Putamen (tissue), 1 donor: ENCODE data around the gene PXMP4.
A peak's percentile ranks its signal among the peaks of the same experiment; 100 is the strongest.

ENCODE experiments used
- DNase-seq: peaks from one replicate; pipeline ENCODE4 v3.0.0-alpha.2; 2016; ENCODE audit warnings: low spot score

Gene PXMP4

GRCh38 chr20:33668466-33669155, 51.5 kb downstream of the PXMP4 start:
- DNase-seq = no peak

GRCh38 chr20:33667676-33668465, 52.2 kb downstream of the PXMP4 start:
- peak; percentile 76 for DNase-seq

GRCh38 chr20:33667245-33667675, 52.9 kb downstream of the PXMP4 start:
- no peak for DNase-seq

GRCh38 chr20:33666293-33667244, 53.5 kb downstream of the PXMP4 start, which contains the start of gene ACTL10:
Gene ACTL10 (plus strand): TSS chr20:33666943. CDS start chr20:33667498, 555 bp downstream.
- peak; percentile 96 for DNase-seq

- DNase-seq = no peak
Measured at GRCh38 chr20:33664762-33665144, 55.4 kb downstream of the PXMP4 start.

GRCh38 chr20:33664085-33664761, 55.9 kb downstream of the PXMP4 start:
- no peak for DNase-seq

- peak; percentile 79 for DNase-seq
Measured at GRCh38 chr20:33663161-33664084, 56.7 kb downstream of the PXMP4 start.

GRCh38 chr20:33662172-33662571, 57.9 kb downstream of the PXMP4 start, which contains the start of gene C20orf144:
Gene C20orf144 (plus strand): TSS chr20:33662327. CDS start chr20:33662346, 19 bp downstream.
- no peak for DNase-seq

- DNase-seq = no peak
Measured at GRCh38 chr20:33660685-33661058, 59.4 kb downstream of the PXMP4 start.

- no peak for DNase-seq
Measured at GRCh38 chr20:33660035-33660684, 60.0 kb downstream of the PXMP4 start.

- no peak for DNase-seq
Measured at GRCh38 chr20:33659341-33660034, 60.6 kb downstream of the PXMP4 start.

- no peak for DNase-seq
Measured at GRCh38 chr20:33658929-33659328, 61.2 kb downstream of the PXMP4 start.

GRCh38 chr20:33658510-33658909, 61.6 kb downstream of the PXMP4 start:
- DNase-seq = no peak

- no peak for DNase-seq
Measured at GRCh38 chr20:33657704-33658095, 62.4 kb downstream of the PXMP4 start.

GRCh38 chr20:33656783-33657703, 63.1 kb downstream of the PXMP4 start:
- no peak for DNase-seq

- DNase-seq = no peak
Measured at GRCh38 chr20:33656010-33656782, 63.9 kb downstream of the PXMP4 start.

GRCh38 chr20:33655164-33655563, 64.9 kb downstream of the PXMP4 start:
- no peak for DNase-seq
